Fibroblast of peridontal ligament (primary cell): Measurements from ENCODE around the gene NAA60.
A peak's percentile ranks its signal among the peaks of the same experiment; 100 is the strongest.

Experiments
- DNase-seq: peaks from one replicate; pipeline ENCODE4 v3.0.0-alpha.2; 2010; ENCODE audit errors: extremely low read depth

The NAA60 gene

DNA sequence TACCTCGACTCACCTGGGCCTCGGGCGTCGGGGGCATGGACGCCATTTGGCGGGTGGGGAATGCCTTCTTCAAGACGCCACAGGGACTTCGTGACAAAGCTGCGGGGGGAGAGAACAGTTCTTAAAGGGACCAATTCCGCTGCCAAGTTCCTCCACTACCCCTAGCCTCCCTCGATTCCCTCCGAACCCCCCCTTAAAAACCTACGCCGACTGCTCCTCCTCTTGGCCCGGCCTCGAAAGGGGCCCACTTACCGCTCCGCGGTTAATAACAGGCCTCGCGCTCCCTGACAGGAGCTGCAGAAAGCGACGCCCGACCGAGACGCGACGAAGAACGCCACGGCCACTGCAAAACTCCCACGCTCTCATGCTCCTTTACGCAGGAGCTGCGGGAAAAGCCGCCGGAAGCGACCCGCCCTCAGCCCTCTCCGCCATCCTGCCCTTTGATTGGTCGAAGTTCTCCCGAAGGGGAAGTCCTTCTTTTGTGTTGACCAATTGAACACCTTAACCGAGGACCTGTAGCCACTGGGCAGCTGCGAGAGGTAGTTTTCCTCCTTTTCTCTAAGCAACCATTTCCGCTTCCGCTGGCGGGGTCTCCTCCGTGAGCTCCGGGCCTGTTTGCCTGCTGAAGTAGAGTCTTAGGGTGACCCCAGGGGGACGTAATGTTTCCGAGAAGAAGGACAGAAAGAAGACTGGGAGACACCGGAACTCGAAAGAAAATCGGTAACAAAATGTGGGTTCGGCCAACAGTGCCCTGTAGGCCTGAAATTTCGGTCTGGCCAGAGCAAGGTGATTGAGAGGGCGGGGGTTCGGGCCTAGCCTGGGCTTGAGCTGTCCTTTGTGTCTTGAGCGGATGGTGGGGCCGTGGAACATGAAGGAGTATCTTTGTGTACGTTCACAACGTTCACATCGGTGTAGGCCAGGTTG, at the start of gene NAA60, which contains the start of gene ZNF597:
TSS of gene NAA60 (plus strand) at position 573 of the 924 bp plus-strand sequence. CDS start 32,548 bp downstream, outside the sequence.
TSS of gene ZNF597 (minus strand) at position 397 of the 924 bp plus-strand sequence. CDS start at position 46, 351 bp downstream.
- DNase-seq, result peak; percentile 90

DNA sequence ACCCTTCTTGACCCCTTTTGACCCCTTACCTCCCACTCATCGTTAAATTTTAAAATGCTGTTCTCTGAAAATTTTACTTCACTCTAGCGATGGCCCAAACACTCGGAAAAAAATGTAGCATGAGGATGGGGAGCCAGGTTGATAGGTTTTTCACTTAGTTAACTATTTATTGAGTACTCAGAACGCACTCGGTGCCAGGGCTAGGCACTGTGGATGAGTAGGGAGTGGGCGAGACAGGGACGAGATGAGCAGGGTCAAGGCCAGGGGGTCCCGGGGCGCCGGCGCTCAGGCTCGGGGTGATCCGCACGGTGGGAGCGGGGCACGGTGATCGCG, 43.1 kb upstream of the NAA60 start:
- DNase-seq, result peak; percentile 3

DNA sequence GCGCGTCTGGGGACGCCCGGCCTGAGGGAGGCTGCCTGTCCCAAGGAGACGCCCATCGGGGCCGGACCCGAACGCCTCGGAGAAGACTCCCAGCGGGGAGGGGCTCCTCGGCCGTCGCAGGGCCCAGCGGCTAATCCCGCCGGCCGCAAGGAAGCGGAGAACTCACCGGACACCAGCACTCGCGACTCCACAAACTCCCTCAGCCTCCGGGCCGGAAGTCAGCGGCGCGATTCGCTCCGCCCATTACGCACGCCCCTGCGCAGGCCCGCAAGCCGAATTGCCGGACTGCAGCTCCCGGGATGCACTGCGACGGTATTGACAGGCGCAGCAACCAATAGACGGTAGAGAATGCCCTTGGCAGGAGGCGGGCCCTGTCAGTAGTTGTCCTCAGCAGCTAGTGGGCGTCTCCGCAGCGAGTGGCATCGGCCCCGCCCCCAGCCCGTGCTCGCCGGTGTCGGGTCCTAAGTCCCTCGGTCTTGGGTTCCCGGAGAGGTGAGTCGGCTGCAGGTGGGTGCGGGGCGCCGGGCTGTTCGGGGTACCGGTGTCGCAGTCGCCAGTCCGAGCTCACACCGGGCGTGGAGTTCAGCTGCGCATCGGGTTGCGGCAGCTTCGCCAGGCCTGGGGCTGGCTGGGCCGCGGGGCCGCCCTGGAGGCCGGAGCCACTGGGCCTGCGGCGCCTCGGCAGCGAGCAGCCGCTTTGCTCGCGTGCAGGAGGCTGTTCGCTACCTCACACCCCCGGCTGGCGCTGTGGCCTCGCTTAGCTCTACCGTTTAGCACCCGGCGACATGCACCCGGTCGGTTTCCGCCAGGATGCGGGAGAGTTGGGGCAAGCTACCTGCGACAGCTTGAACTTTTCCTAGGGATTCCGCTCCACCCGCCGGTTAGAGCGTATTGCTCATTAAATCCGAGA, 42.4 kb upstream of the NAA60 start, which contains the start of the genes ZNF174 and ZSCAN32:
TSS of gene ZNF174 (plus strand) at position 437 of the 910 bp plus-strand sequence. CDS start 790 bp downstream, outside the sequence.
TSS of gene ZSCAN32 (minus strand) at position 226 of the 910 bp plus-strand sequence. CDS start 3,447 bp downstream, outside the sequence.
- DNase-seq, result peak; percentile 99

DNA sequence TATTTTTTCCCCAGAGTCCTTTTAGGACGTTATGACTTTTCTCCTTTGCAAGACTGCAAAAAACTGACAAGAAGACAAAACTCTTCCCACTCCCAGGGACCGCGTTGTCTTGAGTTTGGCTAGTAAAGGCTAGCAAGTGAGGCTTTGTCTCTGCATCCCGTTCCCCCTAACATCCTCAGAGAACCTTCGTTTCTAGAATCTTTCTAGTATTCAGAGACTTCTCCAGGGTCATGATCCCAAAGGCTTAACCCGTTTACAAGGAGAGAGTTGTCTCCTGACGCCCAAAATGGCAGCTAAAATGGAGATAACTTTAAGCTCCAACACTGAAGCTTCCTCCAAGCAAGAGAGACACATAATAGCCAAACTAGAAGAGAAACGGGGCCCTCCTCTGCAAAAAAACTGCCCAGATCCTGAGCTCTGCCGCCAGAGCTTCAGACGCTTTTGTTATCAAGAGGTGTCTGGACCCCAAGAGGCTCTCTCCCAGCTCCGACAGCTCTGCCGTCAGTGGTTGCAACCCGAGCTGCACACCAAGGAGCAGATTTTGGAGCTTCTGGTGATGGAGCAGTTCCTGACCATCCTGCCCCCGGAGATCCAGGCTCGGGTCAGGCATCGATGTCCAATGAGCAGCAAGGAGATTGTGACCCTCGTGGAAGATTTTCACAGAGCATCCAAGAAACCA, 41.6 kb upstream of the NAA60 start:
- DNase-seq, result no peak

DNA sequence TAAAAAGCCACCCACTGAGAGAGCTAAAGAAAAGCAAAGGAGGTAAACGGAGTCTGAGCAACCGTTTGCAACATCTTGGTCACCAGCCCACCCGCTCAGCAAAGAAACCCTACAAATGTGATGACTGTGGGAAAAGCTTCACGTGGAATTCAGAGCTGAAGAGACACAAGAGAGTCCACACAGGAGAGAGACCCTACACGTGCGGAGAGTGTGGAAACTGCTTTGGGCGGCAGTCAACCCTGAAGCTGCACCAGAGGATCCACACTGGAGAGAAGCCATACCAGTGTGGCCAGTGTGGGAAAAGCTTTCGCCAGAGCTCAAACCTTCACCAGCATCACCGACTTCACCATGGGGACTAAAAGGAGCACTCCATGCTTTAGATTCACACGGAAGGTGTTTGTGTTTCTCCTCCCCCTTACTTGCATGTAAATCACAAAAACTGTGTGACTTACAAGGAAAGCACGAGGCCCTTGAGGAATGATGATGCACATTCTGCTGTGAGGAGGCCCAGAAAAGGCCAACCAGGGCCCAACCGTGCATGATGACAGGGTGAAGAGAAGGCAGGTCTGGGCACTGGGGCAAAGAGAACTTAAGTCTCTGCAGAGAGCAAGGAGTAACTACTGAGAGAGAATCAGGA, 34.8 kb upstream of the NAA60 start:
- DNase-seq, result no peak

DNA sequence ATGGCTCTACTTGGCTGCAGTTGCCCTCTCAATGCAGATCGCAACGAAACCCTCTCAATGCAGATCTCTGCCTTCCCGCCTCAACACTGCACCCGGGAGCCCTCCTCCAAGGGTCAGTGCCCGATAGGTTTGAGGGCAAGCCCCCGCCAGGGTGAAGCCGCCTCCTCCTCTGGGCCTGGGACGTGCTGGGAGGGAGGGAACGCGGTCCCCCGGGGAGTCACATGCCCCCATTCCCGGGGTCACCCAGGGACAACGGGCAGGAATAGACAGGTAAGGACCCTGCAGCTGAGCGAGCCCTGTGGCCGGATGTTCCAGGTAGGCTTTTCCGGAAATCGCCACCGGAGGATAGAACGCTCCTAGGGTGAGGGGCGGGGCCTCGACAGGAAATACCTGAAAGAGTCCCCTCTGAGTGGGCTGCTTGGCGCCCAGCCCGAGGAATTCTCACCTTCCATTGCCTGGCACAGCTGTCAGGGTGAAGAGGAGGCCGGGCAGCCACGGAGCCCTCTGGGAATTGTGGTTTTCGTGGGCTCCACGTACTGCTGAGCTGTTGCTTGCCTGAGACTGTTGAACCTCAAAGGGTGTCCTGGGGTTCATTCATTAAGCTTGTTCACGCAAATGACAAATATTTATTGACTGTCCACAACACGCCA, 29.6 kb upstream of the NAA60 start:
- no peak for DNase-seq

DNA sequence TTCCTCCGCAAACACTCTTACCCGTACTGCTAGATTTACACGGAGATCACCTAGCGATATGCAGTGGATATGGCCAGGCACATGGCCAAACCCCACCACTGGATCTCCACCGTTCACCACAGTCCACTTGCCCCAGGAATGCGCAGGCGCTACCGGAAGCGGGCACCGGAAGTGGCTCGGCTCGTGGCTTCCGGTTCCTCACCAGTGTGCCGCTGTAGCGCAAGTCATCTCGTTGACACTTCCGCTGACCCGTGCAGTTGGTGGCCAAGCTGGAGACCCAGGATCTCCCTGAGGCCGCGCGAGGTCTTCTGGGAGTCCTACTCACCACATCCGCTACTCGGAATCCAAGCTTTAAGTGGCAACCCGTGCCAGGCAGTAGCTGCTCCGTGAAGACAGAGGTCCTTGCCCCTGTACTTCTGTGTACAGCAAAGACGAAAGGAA, 11.7 kb upstream of the NAA60 start:
- DNase-seq, result peak; percentile 27

DNA sequence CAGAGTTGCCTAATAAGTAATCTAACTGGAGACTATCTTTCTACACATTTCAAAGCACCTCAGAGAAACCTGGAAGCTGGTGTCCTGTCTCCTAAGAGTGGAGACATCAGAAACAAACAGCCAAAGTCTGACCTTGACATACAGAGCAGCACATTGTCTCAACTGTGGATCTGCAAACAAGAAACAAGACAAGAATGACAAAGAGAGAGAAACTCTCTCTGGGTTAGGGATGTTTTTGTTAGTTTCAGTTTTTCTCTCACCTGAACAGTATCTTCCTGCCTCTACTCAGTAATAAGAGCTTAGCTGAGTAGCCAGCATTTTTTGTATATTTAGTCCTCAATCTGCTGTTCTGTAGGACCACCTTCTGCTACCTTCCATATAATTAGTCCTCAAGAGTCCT, 9.1 kb upstream of the NAA60 start:
- no peak for DNase-seq

DNA sequence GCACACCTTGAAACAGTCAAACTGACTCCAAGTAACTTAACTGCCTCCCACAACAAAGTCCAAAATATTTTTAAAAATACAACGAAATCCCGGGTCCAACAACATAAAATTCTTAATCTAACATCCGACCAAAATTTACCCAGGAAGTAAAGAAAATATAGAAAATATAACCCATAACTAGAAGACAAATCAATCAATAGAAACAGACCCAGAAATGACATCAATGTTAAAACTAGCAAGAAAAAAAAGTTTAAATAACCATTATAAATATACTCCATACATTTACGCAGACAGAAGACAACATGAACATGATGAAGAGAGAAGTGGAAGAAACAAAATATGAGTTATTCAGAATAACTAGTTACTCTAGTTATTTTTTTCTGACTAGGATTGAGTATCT, 3.8 kb upstream of the NAA60 start:
- no peak for DNase-seq

DNA sequence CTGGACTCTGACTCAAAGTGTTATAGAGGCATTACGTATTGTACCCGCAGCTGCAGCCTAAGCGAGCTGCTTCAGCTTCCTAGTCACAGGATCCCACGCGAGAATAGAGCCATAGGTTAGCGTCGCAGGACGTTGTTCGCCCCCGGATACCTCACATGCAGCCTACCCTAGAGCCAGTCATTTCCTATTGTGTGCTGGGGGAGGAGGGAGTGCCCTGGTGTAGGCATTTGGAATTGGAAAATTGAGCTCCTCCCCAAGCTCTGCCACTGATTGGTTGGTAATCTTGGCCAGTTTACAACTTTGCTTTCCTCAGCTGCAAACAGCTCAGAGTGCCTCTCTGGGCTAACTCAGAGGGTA, 530 bp downstream of the NAA60 start:
- peak; percentile 80 for DNase-seq

DNA sequence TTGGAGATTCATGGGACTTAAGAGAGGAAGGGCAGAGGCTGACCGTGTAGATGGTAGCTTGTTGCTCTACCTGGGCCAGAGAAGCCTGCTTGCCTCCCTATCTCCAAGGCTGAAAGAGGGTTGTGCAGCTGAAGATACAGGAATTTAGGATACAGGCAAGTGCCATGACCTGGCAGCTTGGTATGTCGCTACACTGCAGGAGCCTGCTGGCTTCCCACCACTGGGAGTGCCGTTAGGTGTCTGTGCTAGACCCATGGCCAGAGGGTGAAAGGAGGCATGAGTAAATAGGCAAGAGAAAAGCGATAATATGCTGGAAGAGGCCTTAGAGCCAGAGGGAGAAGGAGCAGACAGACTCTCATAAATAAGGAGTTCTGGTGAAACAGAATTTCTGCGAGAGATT, 10.6 kb downstream of the NAA60 start:
- DNase-seq, result no peak

DNA sequence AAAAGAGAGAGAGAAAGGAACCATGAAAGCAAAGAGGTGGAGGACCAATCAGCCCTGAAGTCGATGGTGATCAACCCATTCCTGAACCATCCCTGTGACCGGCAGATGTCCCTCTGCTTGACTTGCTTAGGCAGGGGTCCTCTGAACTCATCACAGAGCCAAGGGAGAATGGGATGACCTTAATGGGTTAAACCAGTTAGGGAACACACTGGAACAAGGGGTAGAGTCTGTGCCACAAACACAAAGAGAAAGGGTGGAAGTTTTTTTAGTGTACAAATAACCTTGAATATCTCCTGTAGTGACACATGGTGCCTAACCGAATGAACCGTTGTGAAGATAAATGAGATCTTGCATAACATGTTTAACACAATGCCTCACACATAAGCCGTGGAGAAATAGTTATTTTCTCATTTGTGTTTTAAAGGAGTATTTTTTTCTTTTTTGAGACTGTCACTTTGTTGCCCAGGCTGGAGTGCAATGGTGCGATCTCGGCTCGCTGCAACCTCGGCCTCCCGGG, 11.2 kb downstream of the NAA60 start:
- DNase-seq, result no peak

DNA sequence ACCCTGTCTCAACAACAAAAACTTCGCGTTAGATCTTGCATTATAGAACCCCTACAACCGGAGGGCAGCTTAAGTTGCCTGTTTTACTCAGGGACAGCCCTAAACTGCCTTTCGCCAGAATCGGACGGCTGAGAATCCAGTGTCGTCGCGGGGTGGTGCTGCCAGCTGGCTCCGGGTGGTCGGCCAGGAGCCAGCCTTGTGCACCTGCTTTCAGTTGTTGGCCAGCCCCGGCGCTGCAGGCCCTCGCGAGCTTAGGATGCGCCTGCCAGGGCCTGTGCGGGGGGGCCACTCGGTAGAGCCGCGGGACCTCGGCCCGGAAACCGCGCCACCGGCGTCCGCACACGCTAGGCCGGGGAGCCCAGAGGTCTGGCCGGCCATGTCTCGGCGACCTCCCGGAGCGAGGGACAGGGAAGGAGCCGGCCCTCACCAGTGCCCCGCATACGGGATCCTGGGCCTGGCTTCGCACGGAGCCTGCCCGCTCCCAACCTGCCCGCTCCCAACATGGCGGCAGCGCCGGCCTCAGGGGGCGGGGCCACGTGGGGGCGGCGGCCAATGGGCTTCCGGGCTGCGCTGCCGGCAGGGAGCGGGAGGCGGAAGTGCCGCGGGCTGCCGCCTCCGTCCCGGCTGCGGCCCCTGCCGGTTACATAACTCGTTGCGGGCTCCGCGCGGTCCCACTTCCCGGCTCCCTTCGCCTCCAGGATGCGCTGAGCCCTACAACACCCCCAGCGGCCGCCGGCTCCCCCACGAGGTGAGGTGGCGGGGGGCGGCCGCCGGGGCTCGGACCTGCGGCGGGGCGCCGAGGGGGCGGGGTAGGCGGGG, 14.2 kb downstream of the NAA60 start:
- DNase-seq, result peak; percentile 78

DNA sequence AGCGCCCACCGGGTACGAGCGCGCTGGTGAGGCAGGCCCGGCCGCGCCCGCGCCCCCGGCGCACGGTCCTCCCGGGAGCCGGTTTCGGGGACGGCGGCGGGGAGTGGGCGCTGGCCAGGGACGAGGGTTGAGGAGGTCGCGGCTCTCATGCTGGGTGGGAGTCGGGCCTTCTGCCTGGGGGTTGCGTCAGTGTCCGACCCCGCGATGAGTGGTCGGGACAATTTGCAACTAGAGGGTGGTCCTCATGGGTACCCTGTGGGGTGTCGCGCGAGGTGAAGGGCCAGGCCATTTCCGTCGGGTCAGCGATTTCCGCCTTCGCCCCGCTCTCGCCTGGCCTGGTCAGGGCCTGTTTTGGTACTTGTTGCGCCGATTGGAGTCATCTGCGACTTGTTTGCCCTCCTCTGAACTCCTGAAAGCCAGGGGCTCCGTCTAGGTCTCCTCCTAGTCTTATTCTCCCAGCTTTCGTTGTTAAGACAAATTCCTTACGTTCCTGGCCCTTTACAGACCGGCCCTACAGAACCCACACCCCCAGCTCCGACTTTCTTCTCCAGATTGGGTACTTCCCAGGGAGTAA, 14.9 kb downstream of the NAA60 start:
- DNase-seq, result peak; percentile 51

DNA sequence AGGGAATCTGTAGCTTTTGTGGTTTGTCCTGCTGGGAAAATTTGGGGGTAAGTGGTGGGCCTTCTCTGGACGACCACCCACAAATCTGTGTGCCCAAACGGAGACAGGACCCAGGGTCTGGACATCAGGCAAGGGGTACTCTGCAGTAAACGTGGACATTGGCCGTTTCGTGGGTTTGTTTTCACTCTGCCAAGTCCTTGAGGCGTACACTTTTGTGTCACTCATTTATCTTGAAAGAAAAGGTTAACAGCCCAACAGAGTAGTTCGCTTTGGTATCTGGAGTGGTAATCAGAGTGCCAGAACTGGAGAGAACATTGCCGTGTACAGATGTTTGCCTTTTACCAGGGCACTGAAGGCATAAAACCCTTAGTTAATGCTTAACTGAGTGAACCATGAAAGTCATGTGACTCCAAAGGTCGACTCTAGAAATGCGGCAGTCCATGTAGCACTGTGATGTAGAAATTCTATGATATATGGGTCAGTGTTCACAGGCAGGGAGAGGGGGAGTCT, 15.4 kb downstream of the NAA60 start:
- DNase-seq, result peak; percentile 38

DNA sequence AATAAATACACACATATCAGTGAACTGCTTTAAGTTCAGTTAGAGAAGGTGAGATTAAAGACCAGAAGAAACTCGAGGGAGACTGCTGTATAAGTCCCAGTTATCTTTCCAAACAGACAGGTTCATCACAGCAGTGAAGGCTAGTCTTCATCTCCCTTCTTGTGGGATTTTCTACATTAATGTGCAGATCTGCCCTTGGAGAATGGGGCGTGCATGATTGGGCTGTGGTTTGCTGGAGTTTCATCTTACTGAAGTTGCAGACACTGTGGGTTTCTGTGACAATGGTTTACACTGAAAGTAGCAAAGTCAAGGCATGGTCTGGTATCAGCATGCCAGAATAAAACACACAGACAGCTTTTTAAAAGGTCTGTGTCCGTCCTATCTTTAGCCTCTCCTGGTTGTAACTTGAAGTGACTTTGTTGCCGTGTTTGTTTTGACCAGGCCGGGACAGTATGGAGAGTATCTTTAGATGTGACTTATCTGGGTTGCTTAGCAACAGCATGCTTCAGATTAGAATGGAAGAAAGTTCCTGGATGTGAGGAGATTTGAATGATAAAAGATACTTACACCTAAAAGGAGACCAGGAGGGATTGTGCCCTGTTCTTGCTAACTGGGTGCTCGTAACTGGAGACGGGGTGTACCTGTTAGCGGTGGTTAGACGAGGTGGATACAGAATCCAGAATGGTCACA, 16.1 kb downstream of the NAA60 start:
- peak; percentile 41 for DNase-seq

DNA sequence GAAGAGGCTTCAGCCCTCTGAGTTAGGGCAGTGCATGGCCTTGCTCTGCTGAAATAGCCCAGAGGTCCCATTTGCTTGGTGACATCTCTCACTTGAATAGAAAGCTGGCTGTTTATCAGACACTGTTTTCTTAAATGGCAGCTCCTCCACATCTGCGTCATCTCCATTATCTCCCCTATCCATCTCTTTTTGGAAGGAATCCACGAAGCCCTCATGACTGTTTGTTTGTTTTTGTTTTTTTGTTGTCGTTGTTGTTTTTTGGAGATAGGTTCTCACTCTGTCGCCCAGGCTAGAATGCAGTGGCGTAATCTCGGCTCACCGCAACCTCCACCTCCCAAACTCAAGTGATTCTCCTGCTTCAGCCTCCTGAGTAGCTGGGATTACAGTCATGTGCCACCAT, 16.6 kb downstream of the NAA60 start:
- no peak for DNase-seq

DNA sequence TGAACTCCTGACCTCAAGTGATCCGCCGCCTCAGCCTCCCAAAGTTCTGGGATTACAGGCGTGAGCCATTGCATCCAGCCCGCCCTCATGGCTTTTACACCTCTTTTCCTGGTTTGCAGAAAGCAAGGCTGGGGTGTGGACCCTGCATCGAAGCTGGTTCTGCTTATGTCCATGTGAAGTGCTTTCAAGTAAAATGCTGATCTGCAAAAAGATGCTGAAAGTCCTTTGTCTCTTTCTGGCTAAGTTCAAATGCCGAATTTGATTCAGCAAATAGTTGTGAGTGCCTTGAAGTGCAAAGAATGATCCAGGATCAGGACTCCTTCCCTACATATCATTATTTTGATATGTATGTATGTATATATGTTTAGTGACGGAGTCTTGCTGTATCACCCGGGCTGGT, 17.1 kb downstream of the NAA60 start:
- DNase-seq, result no peak
